ENCODE measurements around the gene CPA2.
"Not testable (repeated sequence)": the region's sequence is repeated elsewhere in the genome, so short reads cannot be mapped to it uniquely, and the experiment has no call there.

CPA2 gene

DNA sequence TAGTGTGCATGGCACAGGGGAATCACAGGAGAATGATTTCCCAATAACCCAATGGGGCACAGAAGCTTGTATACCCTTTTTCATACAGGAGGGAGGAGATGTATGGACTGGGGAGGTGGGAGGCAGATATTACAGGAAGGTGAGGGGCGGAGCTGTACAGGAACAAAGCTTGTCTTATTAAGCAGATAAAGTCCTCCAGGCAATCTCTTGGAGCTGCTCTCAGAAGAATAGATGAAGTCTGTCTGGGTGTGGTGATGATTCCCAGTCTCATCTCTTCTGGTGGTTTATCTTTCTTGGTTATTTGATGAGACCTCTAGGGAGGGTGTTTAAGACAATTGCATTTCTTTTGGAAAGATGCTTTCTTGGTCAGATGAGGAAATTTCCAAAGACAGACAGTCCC is 52.9 kb downstream of the CPA2 start:
- DNase-seq (ENCODE audit: low read depth) = no peak

DNA sequence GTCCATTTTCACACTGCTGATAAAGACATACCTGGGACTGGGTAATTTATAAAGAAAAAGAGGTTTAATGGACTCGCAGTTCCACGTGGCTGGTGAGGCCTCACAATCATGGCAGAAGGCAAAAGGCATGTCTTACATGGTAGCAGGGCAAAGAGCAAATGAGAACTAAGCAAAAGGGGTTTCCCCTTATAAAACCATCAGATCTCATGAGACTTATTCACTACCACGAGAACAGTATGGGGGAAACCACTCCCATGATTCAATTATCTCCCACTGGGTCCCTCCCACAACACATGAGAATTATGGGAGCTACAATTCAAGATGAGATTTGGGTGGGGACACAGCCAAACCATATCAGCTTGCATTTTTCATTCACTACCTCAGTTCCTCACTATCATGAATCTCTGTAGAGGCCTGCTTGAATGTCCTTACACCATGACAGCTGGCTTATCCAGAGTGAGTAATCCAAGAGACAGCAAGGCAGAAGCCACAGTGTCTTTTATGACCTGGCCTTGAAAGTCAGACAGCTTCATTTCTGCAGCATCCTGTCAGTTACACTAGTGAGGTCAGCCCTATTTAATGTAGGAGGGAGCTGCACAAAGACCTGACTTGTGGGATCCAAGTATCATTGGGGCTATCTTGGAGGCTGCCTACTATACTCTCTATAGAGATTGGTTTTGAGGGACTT is 55.0 kb downstream of the CPA2 start:
- not testable (repeated sequence) for DNase-seq (ENCODE audit: low read depth)

DNA sequence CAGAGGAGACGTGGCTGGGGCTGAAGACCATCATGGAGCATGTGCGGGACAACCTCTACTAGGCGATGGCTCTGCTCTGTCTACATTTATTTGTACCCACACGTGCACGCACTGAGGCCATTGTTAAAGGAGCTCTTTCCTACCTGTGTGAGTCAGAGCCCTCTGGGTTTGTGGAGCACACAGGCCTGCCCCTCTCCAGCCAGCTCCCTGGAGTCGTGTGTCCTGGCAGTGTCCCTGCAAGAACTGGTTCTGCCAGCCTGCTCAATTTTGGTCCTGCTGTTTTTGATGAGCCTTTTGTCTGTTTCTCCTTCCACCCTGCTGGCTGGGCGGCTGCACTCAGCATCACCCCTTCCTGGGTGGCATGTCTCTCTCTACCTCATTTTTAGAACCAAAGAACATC is 56.0 kb downstream of the CPA2 start:
- DNase-seq (ENCODE audit: low read depth) = no peak

DNA sequence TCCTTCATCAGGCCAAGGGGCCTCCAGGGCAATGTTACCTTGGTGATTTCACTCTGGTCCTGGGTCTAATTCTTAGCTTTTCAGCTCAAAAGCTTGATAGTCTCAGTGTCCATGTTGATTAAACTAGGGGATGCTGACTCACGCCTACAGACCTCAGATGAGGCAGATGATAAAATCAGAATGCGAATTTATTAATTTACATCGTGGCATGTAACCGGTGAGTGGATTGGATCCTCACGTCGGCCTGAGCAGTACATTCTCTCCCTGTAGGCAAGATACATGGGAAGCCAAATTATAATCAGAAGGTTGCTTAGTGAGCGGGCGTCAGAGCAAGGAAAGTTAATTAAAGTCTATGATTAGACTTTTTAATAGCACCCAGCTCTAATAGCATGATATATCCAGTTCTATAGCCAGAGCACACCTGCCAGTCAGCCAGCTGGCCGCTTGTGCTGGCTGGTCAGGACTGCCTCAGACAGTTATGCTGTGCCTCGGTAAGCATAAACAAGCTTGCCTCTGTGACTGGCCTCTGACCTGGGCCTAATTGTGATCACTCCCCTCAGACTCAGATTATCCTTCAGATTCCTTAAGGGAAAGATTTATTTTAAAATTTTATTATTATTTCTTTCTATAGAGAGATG is 57.8 kb downstream of the CPA2 start:
- no peak for DNase-seq (ENCODE audit: low read depth)

DNA sequence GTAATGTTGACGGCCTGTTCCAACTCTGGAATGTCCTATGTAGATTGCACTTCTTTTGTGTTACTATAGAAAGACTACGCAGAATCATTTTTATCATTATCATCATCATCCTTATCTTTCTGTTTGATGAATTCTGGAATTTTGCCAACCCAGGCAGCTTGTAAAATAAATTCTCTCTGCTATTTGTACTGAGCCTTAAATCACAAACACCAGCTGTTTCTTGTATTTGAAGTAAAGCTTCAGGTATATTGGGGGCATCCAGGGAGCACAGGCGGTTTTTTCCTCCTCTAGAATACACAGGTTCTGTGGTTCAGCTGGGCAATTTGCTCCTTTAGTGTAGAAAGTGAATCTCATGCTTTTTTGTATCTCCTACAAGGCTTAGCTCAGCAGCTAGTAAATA is 63.0 kb downstream of the CPA2 start:
- no peak for DNase-seq (ENCODE audit: low read depth)

DNA sequence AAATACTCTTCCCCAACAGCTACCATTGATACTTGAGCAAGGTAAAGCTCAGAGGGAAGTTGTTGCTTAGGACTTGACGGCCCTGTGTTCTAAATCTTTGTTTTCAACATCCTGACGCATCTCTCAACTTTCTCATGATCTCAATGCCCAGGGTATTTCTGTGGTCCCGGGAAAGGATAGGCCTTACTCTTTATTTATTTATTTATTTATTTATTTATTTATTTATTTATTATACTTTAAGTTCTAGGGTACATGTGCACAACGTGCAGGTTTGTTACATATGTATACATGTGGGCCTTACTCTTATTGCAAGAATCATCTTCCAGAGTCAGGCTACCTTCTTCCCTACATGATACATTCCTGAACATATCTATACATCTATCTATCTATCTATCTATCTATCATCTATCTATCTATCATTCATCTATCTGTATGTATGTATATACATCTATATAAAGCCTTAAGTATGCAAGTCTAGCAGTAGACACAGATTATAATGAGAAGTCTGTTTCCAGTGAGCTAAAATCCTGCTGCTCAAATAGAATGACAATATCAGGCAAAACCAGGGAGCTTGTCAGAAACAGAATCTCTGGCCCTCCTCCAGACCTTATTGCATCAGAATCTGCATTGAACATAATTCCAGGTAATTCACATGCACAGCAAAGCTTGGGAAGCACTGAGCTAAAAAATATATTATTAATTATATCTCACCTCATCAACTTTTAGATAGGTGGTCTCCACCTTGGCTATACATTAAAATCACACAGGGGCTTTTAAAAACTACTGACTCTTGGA is 65.8 kb downstream of the CPA2 start:
- DNase-seq (ENCODE audit: low read depth) = no peak

DNA sequence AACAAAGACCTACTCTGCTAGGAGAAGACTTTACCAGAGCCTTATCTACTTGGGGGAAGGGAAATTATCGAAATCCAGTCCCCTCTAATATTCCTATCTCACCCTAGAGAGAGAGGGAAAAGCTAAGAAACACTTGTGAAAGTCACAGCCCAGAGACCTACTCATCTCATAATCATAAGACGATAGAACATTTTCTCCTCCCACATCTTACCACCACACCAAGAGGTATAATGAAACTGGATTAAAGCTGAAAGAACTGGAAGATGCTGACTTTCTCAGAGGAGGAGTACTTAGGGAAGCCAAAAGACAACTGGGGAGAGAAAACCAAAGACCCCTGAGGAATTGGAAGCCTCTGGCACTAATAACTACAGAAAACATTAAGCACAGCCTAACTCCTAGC is 67.2 kb downstream of the CPA2 start:
- DNase-seq (ENCODE audit: low read depth) = no peak

DNA sequence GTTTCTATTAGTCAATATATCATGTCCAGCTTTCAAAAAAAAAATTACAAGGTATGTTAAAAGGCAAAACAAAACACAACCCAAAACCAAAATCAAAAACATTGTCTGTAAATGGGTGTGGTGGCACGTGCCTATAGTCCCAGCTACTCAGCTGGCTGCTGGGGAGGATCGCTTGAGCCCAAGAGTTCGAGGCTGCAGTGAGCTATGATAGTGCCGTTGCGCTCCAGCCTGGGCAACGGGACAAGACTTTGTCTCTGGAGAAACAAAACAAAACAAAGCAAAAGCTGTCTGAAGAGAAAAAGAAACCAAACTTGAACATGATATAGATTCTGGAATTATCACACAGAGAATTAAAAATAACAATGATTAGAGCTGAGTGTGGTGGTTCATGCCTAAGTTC is 67.6 kb downstream of the CPA2 start:
- DNase-seq (ENCODE audit: low read depth) = no peak

DNA sequence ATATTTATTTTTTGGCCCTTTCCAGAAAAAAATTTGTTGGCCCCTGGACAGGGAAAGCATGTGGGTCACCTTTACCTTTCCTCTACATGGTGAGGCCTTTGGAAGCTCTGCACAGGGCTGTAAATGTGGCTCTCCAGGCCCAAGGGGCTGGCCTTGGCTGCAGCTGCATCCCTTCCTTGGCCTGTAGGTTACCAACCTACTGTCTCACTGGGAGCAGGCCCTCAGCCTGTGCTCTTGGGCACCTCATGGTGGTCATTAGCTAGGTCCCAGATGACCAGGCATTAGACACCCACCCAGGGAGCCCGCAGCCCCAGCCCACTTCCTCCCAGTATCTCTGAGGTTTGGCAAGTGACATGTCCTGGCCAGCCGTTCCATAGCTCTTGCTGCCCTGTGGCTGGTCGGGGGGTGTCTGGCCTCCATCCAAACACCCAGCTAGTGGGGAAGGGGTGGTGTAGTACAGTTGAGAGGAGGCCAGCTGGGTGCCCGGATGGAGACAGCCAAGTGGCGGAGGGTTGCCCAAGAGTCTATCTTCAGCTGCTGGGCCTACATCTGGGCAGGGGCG is 70.8 kb downstream of the CPA2 start:
- DNase-seq (ENCODE audit: low read depth) = no peak

DNA sequence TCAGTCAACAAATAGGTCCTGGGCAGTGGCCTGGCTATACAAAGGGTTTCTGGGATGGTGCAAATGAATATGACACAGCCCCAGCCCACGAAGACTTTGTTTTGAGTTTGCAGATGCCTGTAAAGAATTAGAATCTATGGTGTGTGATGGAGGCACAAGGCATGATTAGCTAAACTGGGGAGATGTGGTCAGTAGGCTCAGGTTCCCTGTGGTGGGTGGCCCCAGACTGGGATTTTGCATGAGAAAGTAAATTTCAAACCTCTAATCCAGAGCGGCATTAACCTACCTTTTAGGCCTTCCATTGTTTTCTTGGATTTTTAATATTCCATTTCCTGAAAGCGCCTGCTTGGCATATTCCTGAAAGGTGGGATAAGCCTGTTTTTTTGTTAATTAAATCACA is 71.6 kb downstream of the CPA2 start:
- DNase-seq (ENCODE audit: low read depth) = no peak

Data from stimulated activated CD8-positive, alpha-beta memory T cell treated with anti-CD3 and anti-CD28 coated beads, Interleukin-12 subunit alpha, Interleukin-12 subunit beta, amount 100 ng/mL, for 4 hours (primary cell).